ENCODE results near the gene SPTLC2. TPM values are rescaled to one million over a fixed set of nuclear protein-coding genes. Genes with fewer than 3 reads are reported as not detected.
A peak's percentile ranks its signal among the peaks of the same experiment; 100 is the strongest.

The SPTLC2 gene
- total RNA-seq, 2 donors from 2014 or later = 22.6 to 25.3 TPM

DNA sequence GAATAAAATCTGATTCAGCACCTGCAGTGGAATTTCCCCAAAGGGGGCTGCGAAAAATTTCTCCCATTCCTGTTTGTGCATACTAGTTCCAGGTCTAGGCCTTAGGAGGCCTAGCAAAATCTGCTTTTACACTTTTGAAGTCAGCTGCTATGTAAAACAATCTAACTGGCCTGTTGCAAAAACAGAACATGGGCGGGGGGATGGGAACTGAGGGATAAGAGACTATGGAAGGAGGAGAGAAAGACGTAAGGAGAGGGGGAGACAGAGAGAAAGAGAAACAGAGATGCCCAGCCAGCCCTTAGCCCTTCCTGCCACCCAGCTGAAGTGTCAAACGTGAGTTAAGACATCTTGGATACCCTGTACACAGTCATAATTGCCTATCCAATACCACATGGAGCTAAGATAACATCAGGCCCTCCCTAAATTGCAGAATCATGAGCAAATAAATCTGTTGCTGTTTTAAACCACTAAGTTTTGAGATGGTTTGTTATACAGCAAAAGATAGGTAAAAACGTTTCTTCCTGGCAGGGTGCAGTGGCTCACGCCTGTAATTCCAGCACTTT is 45.6 kb downstream of the SPTLC2 start:
- Histone ChIP-seq H3K27me3 (replicated peaks; ENCODE audit: insufficient read depth) (no peaks in the 10 kb centered on the region), H3K4me3 (no peak overlapping the region), H3K27ac (no peak overlapping the region), H3K9me3 (no peaks in the 10 kb centered on the region), H3K36me3 (no peaks in the 10 kb centered on the region), H3K4me1 (ENCODE audit: control insufficient read depth in 1 of 2, low read depth in 2 of 2) (peaks cover 7 to 14% of the 10 kb centered on the region in 2 donors)
- ATAC-seq (ENCODE audit: insufficient number of reproducible peaks, low FRiP score, low read depth) = no peak
- no peak for TF ChIP-seq CTCF (IDR thresholded peaks at IDR 0.05)
- no peak for DNase-seq (ENCODE audit: low spot score)

GRCh38 chr14:77565994-77566305 is 50.5 kb downstream of the SPTLC2 start:
- H3K27me3 ChIP-seq (replicated peaks; ENCODE audit: insufficient read depth) = no peaks in the 10 kb centered on the region
- H3K36me3 ChIP-seq = peaks cover 10% of the 10 kb centered on the region
- H3K9me3 ChIP-seq = no peaks in the 10 kb centered on the region
- peaks cover 4 to 13% of the 10 kb centered on the region in 2 donors for H3K4me1 ChIP-seq (ENCODE audit: control insufficient read depth in 1 of 2, low read depth in 2 of 2)
- ATAC-seq (ENCODE audit: insufficient number of reproducible peaks, low FRiP score, low read depth) (no peak), DNase-seq (ENCODE audit: low spot score) (no peak)
- no peak overlapping the region for H3K27ac ChIP-seq
- H3K4me3 ChIP-seq = no peak overlapping the region
- no peak for TF ChIP-seq CTCF (IDR thresholded peaks at IDR 0.05)

DNA sequence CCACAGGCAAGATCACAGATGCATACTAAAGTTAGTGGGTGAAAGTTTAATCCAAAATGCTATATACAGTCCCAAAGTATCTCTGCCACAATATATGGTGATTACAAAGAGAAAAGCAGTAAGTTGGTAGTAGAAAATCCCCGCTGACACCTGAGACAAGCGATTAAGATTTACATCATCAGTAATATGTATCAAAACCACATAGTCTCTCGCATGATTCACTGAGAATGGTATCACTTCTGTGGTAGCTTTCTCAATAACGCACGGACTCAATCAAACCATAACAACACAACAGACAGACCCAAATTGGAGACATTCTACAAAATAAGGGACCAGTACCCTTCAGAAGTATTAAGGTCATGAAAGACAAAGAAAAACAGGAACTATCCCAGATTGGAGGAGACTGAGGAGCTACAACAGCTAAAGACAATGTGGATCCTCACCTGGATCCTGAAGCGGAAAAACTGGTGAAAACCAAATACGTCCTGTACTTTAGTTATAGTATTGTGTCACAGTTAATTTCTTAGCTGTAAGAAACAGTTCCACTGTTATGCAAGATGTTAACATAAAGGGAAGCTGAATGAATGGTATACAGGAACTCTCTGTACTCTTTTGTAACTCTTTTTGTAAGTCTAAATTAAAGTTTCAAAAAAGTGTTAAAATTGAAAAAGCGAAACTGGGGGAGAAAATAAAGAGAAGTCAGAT is 51.0 kb downstream of the SPTLC2 start:
- Histone ChIP-seq H3K4me3 (no peak overlapping the region), H3K27ac (peak overlapping the region in 1 of 2 donors; percentile 43), H3K9me3 (no peaks in the 10 kb centered on the region), H3K27me3 (replicated peaks; ENCODE audit: insufficient read depth) (no peaks in the 10 kb centered on the region), H3K4me1 (ENCODE audit: control insufficient read depth in 1 of 2, low read depth in 2 of 2) (peaks cover 4 to 13% of the 10 kb centered on the region in 2 donors), H3K36me3 (peaks cover 11% of the 10 kb centered on the region)
- TF ChIP-seq CTCF (IDR thresholded peaks at IDR 0.05) = no peak
- ATAC-seq (ENCODE audit: insufficient number of reproducible peaks, low FRiP score, low read depth) (no peak), DNase-seq (ENCODE audit: low spot score) (no peak)

GRCh38 chr14:77562681-77563080 is 53.8 kb downstream of the SPTLC2 start:
- no peak for DNase-seq (ENCODE audit: low spot score)
- TF ChIP-seq CTCF (IDR thresholded peaks at IDR 0.05) = no peak
- H3K4me3 ChIP-seq = no peak overlapping the region
- no peak overlapping the region for H3K27ac ChIP-seq
- no peak for ATAC-seq (ENCODE audit: insufficient number of reproducible peaks, low FRiP score, low read depth)
- H3K9me3 ChIP-seq = no peaks in the 10 kb centered on the region
- H3K36me3 ChIP-seq = peaks cover 14% of the 10 kb centered on the region
- peaks cover 4 to 13% of the 10 kb centered on the region in 2 donors for H3K4me1 ChIP-seq (ENCODE audit: control insufficient read depth in 1 of 2, low read depth in 2 of 2)
- H3K27me3 ChIP-seq (replicated peaks; ENCODE audit: insufficient read depth) = no peaks in the 10 kb centered on the region

DNA sequence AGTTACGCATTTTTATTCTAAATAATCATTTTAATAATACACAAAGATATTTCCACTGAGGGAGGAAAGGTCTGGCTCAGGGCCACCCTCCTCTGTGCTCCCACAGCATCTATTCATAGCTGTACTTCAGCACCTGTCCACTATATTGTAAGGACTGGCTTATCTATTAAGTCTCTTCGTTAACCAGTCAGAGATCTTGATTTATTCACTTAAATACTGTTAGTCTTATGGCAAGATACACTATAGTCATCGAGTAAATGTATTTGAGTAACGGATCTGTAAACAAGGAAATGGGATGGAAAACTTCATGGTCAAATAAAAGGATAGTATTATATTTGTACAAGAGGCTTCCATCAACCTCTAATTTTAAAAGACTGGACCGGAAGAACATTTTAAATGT is 54.6 kb downstream of the SPTLC2 start:
- no peak overlapping the region for H3K4me3 ChIP-seq
- H3K4me1 ChIP-seq (ENCODE audit: control insufficient read depth in 1 of 2, low read depth in 2 of 2) = peaks cover 4 to 13% of the 10 kb centered on the region in 2 donors
- no peak for ATAC-seq (ENCODE audit: insufficient number of reproducible peaks, low FRiP score, low read depth)
- no peaks in the 10 kb centered on the region for H3K27me3 ChIP-seq (replicated peaks; ENCODE audit: insufficient read depth)
- H3K27ac ChIP-seq = no peak overlapping the region
- TF ChIP-seq CTCF (IDR thresholded peaks at IDR 0.05) = no peak
- peaks cover 16% of the 10 kb centered on the region for H3K36me3 ChIP-seq
- no peak for DNase-seq (ENCODE audit: low spot score)
- no peaks in the 10 kb centered on the region for H3K9me3 ChIP-seq
